CD4-positive, alpha-beta T cell (primary cell): ENCODE results near the gene SUMF1. TPM values are rescaled to one million over a fixed set of nuclear protein-coding genes. Genes with fewer than 3 reads are reported as not detected.
"Not testable (repeated sequence)": the region's sequence is repeated elsewhere in the genome, so short reads cannot be mapped to it uniquely, and the experiment has no call there.

Experiments used
- ATAC-seq: fragments of 200-7000 bp; cut with Tn5 transposase; one replicate; pipeline ENCODE4 v1.10.0; 2022; ENCODE audit warnings: mild to moderate bottlenecking; ENCODE audit not compliant: poor library complexity
- CTCF ChIA-PET: fragments of 350-600 bp; sonication (Branson Sonifier 250); formaldehyde crosslinking; loops from one replicate; lab custom pipeline; 2021; ENCODE audit warnings: antibody characterized with exemption, inconsistent platforms; lab: Charles Lee
- POLR2A ChIA-PET: fragments of 350-600 bp; sonication (Branson Sonifier 250); formaldehyde crosslinking; loops from one replicate; lab custom pipeline; 2021; ENCODE audit warnings: antibody characterized with exemption, inconsistent platforms; lab: Charles Lee
- DNase-seq, 14 experiments: peaks; one replicate each; pipeline ENCODE4 v3.0.0-alpha.2; 2013 to 2020; ENCODE audit warnings: mixed read lengths in 2 of 14
- H3K27ac ChIP-seq, 2 donors: one replicate each; pipeline versions ENCODE4 v1.5.1 to v1.7.0; 2013; ENCODE audit warnings: low read length in 2 of 2, low read depth in 1 of 2, mild to moderate bottlenecking in 1 of 2
- H3K27me3 ChIP-seq, 2 experiments: 1 replicate in 1 of 2; 2 replicates in 1 of 2; pipeline versions ENCODE4 v1.6.1 to v1.7.0; 2013; ENCODE audit warnings: low read length in 2 of 2, control low read depth in 1 of 2, mild to moderate bottlenecking in 1 of 2, moderate library complexity in 1 of 2; ENCODE audit not compliant: insufficient read depth in 2 of 2, control insufficient read depth in 1 of 2
- H3K36me3 ChIP-seq: one replicate; pipeline ENCODE4 v1.6.1; 2013; ENCODE audit warnings: low read length, control low read depth; ENCODE audit not compliant: insufficient read depth
- H3K4me1 ChIP-seq: one replicate; pipeline ENCODE4 v1.6.1; 2013; ENCODE audit warnings: low read length, control low read depth; ENCODE audit not compliant: insufficient read depth
- H3K4me3 ChIP-seq: one replicate; pipeline ENCODE4 v1.5.1; 2013; ENCODE audit warnings: mild to moderate bottlenecking, low read length, moderate library complexity
- H3K9me3 ChIP-seq, 2 experiments: 1 replicate in 1 of 2; 2 replicates in 1 of 2; pipeline versions ENCODE4 v1.6.1 to v1.7.0; 2013; ENCODE audit warnings: low read length in 2 of 2, mild to moderate bottlenecking in 2 of 2, control low read depth in 1 of 2, moderate library complexity in 1 of 2; ENCODE audit not compliant: control insufficient read depth in 1 of 2, insufficient read depth in 1 of 2
- H3K27ac Mint-ChIP-seq: one replicate; pipeline ENCODE4 v1.8.0; 2020; ENCODE audit warnings: mixed read lengths
- H3K27me3 Mint-ChIP-seq: one replicate; pipeline ENCODE4 v1.8.0; 2021; ENCODE audit warnings: mixed read lengths
- H3K36me3 Mint-ChIP-seq: one replicate; pipeline ENCODE4 v1.8.0; 2021; ENCODE audit warnings: low read depth, mixed read lengths
- H3K4me1 Mint-ChIP-seq: one replicate; pipeline ENCODE4 v1.8.0; 2021; ENCODE audit warnings: low read depth, mixed read lengths
- H3K4me3 Mint-ChIP-seq: one replicate; pipeline ENCODE4 v1.8.0; 2020; ENCODE audit warnings: mild to moderate bottlenecking, mixed read lengths
- H3K9me3 Mint-ChIP-seq: one replicate; pipeline ENCODE4 v1.8.0; 2020; ENCODE audit warnings: mixed read lengths
- intact Hi-C, 2 experiments: fragments of 100-400 bp; cut with DNase I in 1 of 2; cut with micrococcal nuclease in 1 of 2; formaldehyde crosslinking; loops; one replicate each; pipeline versions ENCODE4 v1.15.1 to v1.9.0; 2023 to 2025; cut with DNase I, micrococcal nuclease
- total RNA-seq, 174 experiments: library from RNA in 2 of 174; stranded (reverse) in 2 of 174; gene quantifications; one replicate each; pipeline ENCODE4 v1.2.3 and lab custom pipeline; 2021 to 2026
- TF ChIP-seq, protein P1 (sequence below): fragments of 200-600 bp; IDR thresholded peaks from one replicate; pipeline ENCODE4 v1.8.0; 2022; ENCODE audit warnings: antibody characterized with exemption, mild to moderate bottlenecking

SUMF1 gene
- total RNA-seq, 2 experiments from 2014 or later = 7.0 to 8.1 TPM

- ATAC-seq = no peak
- DNase-seq = no peak
- no peak overlapping the region for H3K27ac ChIP-seq
- TF ChIP-seq, protein P1, sequence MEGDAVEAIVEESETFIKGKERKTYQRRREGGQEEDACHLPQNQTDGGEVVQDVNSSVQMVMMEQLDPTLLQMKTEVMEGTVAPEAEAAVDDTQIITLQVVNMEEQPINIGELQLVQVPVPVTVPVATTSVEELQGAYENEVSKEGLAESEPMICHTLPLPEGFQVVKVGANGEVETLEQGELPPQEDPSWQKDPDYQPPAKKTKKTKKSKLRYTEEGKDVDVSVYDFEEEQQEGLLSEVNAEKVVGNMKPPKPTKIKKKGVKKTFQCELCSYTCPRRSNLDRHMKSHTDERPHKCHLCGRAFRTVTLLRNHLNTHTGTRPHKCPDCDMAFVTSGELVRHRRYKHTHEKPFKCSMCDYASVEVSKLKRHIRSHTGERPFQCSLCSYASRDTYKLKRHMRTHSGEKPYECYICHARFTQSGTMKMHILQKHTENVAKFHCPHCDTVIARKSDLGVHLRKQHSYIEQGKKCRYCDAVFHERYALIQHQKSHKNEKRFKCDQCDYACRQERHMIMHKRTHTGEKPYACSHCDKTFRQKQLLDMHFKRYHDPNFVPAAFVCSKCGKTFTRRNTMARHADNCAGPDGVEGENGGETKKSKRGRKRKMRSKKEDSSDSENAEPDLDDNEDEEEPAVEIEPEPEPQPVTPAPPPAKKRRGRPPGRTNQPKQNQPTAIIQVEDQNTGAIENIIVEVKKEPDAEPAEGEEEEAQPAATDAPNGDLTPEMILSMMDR = no peak
- no peaks in the 10 kb centered on the region for H3K4me1 ChIP-seq
- POLR2A ChIA-PET = no interaction called here
- Mint-ChIP-seq H3K36me3 (peaks cover 7% of the 10 kb centered on the region), H3K27me3 (no peaks in the 10 kb centered on the region), H3K4me3 (no peak overlapping the region), H3K9me3 (no peaks in the 10 kb centered on the region), H3K27ac (no peak overlapping the region), H3K4me1 (peaks cover 12% of the 10 kb centered on the region)
- no peaks in the 10 kb centered on the region for H3K27me3 ChIP-seq
- intact Hi-C loops = loop anchor here in 1 of 2 experiments (5.0 to 10.0 kb wide), 2 partner anchors 172 to 664 kb away; partner anchors contain the start of gene ARL8B
- no peaks in the 10 kb centered on the region for H3K9me3 ChIP-seq
- H3K36me3 ChIP-seq = no peaks in the 10 kb centered on the region
- H3K4me3 ChIP-seq = no peak overlapping the region
- CTCF ChIA-PET = interaction anchor here (1.6 kb wide), 1 partner anchor 22 kb away, joined by 3 read pairs; no protein-coding TSS in a partner anchor
These were observed 6.7 kb downstream of the SUMF1 start for GRCh38 chr3:4460334-4460733.

- CTCF ChIA-PET = no interaction called here
- Histone ChIP-seq H3K4me1 (no peaks in the 10 kb centered on the region), H3K36me3 (no peaks in the 10 kb centered on the region), H3K27ac (no peak overlapping the region), H3K27me3 (no peaks in the 10 kb centered on the region), H3K4me3 (no peak overlapping the region), H3K9me3 (no peaks in the 10 kb centered on the region)
- POLR2A ChIA-PET = no interaction called here
- Mint-ChIP-seq H3K36me3 (no peaks in the 10 kb centered on the region), H3K27ac (no peak overlapping the region), H3K4me3 (no peak overlapping the region), H3K9me3 (no peaks in the 10 kb centered on the region), H3K27me3 (no peaks in the 10 kb centered on the region), H3K4me1 (peaks cover 6% of the 10 kb centered on the region)
- TF ChIP-seq, protein P1 = no peak
- intact Hi-C loops = no loop called here
- ATAC-seq = no peak
- DNase-seq = no peak
These were observed 8.1 kb downstream of the SUMF1 start for GRCh38 chr3:4458961-4459360.

- CTCF ChIA-PET, H3K4me3 Mint-ChIP-seq, H3K36me3 ChIP-seq, H3K27ac Mint-ChIP-seq, H3K27ac ChIP-seq, H3K36me3 Mint-ChIP-seq, H3K27me3 ChIP-seq, ATAC-seq, DNase-seq, H3K4me1 ChIP-seq, H3K4me1 Mint-ChIP-seq, H3K9me3 ChIP-seq, H3K4me3 ChIP-seq, intact Hi-C loops, POLR2A ChIA-PET, H3K27me3 Mint-ChIP-seq, H3K9me3 Mint-ChIP-seq: not testable (repeated sequence)
These were observed 10.3 kb downstream of the SUMF1 start for GRCh38 chr3:4456780-4457179.

GRCh38 chr3:4454142-4454541 lies 12.9 kb downstream of the SUMF1 start:
- intact Hi-C loops = no loop called here
- DNase-seq (no peak), ATAC-seq (no peak)
- Mint-ChIP-seq H3K27me3 (no peaks in the 10 kb centered on the region), H3K36me3 (peaks cover 35% of the 10 kb centered on the region), H3K27ac (no peak overlapping the region), H3K4me3 (no peak overlapping the region), H3K4me1 (no peaks in the 10 kb centered on the region), H3K9me3 (no peaks in the 10 kb centered on the region)
- Histone ChIP-seq H3K27me3 (no peaks in the 10 kb centered on the region), H3K4me1 (no peaks in the 10 kb centered on the region), H3K9me3 (no peaks in the 10 kb centered on the region), H3K27ac (no peak overlapping the region), H3K4me3 (no peak overlapping the region), H3K36me3 (peaks cover 2% of the 10 kb centered on the region)
- TF ChIP-seq, protein P1 = no peak
- ChIA-PET POLR2A (no interaction called here), CTCF (interaction anchor here (0.7 kb wide), 1 partner anchor 13 kb away, joined by 3 read pairs; the partner anchor contains the start of gene SUMF1)
